22Rv1 (cell line): ENCODE measurements around the gene DFFB.
"Not testable (repeated sequence)": the region's sequence is repeated elsewhere in the genome, so short reads cannot be mapped to it uniquely, and the experiment has no call there.

Experiments
- H3K27ac ChIP-seq: fragments of 450-650 bp; 2 replicates; pipeline ENCODE4 v1.5.1; 2017
- ZFX ChIP-seq: fragments of 450-650 bp; IDR thresholded peaks from 2 replicates; pipeline ENCODE4 v1.6.1; 2017; ENCODE audit warnings: antibody characterized with exemption, borderline replicate concordance
- TF ChIP-seq, protein P1 (sequence below): fragments of 450-650 bp; IDR thresholded peaks from 2 replicates; pipeline ENCODE4 v1.5.1; 2017; ENCODE audit warnings: mild to moderate bottlenecking

DFFB gene

DNA sequence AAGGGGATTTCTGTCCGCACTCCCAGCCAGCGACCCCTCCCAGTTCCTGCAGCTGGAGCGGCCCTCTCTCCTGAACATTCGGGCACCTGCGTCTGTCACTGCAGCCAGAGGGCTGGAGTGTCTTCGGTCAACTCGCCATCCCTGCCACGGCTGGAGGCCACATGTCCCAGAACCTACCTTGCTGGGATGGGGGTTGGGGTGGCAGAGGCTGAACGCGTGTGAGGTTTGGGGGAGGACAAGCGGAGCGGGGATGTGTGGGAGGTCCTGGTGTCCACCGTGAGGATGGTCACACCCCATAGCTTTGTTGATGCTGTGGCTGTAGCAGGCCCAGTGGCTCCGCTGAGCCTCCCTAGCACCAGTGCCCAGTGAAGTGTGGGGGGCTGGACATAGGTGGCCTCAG is 57.6 kb downstream of the DFFB start:
- no peak for TF ChIP-seq ZFX
- TF ChIP-seq, protein P1, sequence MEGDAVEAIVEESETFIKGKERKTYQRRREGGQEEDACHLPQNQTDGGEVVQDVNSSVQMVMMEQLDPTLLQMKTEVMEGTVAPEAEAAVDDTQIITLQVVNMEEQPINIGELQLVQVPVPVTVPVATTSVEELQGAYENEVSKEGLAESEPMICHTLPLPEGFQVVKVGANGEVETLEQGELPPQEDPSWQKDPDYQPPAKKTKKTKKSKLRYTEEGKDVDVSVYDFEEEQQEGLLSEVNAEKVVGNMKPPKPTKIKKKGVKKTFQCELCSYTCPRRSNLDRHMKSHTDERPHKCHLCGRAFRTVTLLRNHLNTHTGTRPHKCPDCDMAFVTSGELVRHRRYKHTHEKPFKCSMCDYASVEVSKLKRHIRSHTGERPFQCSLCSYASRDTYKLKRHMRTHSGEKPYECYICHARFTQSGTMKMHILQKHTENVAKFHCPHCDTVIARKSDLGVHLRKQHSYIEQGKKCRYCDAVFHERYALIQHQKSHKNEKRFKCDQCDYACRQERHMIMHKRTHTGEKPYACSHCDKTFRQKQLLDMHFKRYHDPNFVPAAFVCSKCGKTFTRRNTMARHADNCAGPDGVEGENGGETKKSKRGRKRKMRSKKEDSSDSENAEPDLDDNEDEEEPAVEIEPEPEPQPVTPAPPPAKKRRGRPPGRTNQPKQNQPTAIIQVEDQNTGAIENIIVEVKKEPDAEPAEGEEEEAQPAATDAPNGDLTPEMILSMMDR = no peak
- H3K27ac ChIP-seq = no peak overlapping the region

DNA sequence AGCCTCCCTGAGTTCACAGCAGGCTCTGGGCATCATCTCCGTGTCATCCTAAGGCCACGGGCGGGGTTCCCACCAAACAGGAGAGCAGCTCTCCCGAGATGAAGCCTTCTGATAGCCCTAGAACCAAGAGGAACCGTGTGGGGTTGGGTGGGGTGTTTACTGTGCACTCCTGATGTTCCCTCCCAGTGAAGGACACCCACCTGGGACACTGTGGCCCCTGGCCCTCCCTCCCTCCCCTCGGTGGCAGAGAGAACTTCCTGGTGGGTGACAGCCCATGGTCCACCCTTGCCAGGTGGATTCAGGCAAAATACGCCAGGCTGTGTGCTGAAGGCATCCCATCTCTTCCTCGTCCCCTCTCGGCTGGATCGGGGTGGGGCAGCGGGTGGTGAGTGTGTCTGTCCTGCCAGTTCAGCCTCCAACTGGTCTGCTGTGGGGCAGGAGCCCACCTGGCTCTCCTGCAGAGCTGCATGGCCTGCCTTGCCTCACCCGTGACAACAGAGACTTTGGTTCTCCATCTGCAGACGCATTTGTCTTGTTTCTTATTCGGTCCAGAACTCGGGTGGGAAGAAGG is 58.4 kb downstream of the DFFB start:
- TF ChIP-seq, protein P1 = no peak
- no peak for TF ChIP-seq ZFX
- H3K27ac ChIP-seq = no peak overlapping the region

DNA sequence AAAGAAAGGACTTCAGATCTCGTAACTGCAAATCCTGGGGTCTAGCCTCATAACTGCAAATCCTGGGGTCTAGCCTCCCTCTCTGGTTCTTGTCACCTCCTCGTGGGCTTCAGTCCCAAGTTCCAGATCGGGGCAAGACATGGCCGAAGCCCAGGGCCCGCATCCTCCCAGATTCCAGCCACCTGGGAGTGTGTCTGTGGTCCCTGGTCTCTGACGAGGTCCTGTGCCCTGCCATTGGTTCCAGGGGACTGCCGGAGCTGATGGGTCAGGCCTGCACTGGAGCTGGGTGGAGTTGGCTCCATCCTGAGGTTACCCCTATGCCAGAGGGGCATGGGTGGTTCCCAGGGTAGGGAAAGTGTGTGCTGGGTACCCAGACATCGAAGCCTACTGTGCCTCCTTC is 60.5 kb downstream of the DFFB start:
- no peak overlapping the region for H3K27ac ChIP-seq
- TF ChIP-seq ZFX = no peak
- TF ChIP-seq, protein P1 = no peak

DNA sequence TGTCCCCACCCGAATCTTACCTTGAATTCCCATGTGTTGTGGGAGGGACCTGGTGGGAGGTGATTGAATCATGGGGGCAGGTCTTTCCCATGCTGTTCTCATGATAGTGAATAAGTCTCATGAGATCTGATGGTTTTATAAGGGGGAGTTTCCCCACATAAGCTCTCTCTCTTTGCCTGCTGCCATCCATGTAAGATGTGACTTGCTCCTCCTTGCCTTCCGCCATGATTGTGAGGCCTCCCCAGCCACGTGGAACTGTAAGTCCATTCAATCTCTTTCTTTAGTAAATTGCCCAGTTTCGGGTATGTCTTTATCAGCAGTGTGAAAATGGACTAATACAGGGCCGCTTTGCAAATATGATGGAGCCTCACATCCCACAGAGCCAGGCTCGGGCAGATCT is 61.1 kb downstream of the DFFB start:
- not testable (repeated sequence) for H3K27ac ChIP-seq

DNA sequence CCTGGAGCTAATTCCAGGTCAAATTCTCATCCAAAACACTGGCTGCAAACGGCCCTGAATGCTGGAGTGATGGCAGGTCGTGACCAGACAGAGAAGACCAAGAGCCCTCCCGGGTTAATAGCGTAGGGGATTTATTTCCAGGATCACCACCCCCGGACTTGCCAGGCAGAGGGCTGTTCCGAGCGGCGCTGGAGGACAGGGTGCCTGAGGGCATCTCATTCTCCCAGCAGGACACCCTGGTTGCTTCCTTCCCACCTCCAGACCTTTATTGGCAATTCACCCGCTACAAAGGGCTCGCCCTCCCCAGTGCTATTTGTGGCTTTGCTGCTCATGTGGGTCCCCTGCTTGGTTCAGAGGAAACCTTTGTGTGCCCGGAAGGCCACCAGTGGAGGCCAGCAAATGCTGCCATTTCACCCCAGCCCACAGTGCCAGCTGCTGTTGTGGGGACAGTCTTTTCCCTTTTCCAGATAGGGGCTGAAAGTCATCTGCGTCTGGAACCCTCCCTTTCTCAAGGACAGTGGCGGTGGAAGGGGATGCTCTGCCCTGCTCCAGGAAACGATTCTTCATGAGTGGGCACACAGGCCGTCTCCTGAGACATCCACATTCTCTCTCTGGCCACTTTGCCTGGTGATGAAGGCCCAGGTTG is 61.8 kb downstream of the DFFB start:
- no peak overlapping the region for H3K27ac ChIP-seq
- no peak for TF ChIP-seq ZFX
- TF ChIP-seq, protein P1 = no peak

DNA sequence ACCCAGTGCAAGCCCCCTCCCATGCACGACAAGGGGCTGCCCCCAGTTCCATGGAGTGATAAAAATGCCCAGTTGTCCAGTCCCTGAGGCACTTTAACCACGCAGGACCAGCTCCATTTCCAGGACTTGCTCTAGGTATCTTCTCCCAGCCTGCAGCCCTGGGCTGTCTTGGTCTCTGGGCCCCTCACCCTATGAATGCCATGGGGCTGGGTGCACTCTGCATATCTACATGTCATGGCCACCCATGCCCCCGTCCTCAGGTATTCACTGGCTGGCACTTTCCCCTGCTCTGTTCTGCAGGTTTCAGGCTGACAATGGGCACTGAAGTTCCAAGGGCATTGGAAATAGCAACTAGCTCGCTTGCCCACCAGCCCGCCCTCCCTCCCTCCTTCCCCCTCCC is 62.4 kb downstream of the DFFB start:
- TF ChIP-seq ZFX = no peak
- TF ChIP-seq, protein P1 = no peak
- no peak overlapping the region for H3K27ac ChIP-seq

DNA sequence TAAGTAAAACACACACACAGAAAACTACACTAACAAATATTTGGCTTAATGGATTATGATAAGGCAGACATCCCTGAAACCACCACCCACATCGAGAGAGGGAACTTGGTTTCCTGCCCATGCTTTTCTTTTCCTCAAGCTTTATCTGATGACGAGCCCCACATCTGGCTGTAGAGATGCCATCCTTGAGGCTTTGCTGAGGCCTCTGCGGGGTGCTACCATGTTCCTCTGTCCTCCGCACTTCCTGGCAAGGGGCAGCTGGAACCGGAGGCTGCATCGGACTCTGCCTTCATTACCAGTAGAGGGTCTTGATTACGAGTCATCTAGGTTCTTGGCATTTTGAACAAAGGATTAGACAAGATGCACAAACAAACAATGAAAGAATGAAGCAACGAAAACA is 64.5 kb downstream of the DFFB start:
- TF ChIP-seq ZFX = no peak
- TF ChIP-seq, protein P1 = no peak
- no peak overlapping the region for H3K27ac ChIP-seq
